Loucy (cell line): ENCODE measurements around the gene CEP55.

ENCODE experiments used
- EZH2phosphoT487 ChIP-seq: fragments of 200-600 bp; IDR thresholded peaks from 2 replicates; pipeline ENCODE4 v1.6.1; 2018; ENCODE audit warnings: antibody characterized with exemption, mild to moderate bottlenecking, moderate library complexity, borderline replicate concordance
- TF ChIP-seq, protein P1 (sequence below): fragments of 200-600 bp; sonication (generic); conservative IDR thresholded peaks from 2 replicates; pipeline ENCODE4 v1.5.1; 2014; ENCODE audit warnings: mild to moderate bottlenecking, antibody characterized with exemption, low read length

DNA sequence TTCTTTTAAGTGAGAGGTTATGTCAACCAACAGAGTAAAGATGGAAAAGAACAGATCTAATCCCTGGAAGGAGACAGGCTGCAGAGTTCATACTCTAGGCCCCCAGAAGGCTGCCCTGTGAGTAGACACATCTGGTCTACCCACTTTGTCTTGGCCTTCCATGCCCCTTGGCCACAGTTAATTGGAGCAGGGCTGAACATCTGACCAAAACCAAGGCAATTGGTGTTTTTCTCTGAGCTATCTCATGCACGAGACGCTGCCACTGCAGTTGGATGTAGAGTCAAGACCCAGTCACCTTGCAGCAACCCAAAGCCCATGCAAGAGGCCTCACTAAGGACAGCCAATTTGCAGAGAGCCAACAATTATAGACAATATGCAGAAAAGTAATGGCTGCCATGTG is 23.3 kb upstream of the CEP55 start:
- TF ChIP-seq, protein P1, sequence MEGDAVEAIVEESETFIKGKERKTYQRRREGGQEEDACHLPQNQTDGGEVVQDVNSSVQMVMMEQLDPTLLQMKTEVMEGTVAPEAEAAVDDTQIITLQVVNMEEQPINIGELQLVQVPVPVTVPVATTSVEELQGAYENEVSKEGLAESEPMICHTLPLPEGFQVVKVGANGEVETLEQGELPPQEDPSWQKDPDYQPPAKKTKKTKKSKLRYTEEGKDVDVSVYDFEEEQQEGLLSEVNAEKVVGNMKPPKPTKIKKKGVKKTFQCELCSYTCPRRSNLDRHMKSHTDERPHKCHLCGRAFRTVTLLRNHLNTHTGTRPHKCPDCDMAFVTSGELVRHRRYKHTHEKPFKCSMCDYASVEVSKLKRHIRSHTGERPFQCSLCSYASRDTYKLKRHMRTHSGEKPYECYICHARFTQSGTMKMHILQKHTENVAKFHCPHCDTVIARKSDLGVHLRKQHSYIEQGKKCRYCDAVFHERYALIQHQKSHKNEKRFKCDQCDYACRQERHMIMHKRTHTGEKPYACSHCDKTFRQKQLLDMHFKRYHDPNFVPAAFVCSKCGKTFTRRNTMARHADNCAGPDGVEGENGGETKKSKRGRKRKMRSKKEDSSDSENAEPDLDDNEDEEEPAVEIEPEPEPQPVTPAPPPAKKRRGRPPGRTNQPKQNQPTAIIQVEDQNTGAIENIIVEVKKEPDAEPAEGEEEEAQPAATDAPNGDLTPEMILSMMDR: no peak
- no peak for TF ChIP-seq EZH2phosphoT487
